Measurements from ENCODE around the gene SMARCB1. TPM values are rescaled to one million over a fixed set of nuclear protein-coding genes. Genes with fewer than 3 reads are reported as not detected.
A peak's percentile ranks its signal among the peaks of the same experiment; 100 is the strongest.

Gene SMARCB1
- total and polyA plus RNA-seq, 4 donors = 39.2 to 69.6 (median 47.8) TPM

- Histone ChIP-seq H3K9ac (ENCODE audit: insufficient read depth in 1 of 2, low read length in 2 of 2) (peak overlapping the region in 1 of 2 donors; percentile 71), H3K27ac (ENCODE audit: low read depth in 1 of 2, low read length in 1 of 2) (peak overlapping the region; percentile 77 to 86), H3K4me3 (peak overlapping the region; percentile 24), H3K9me3 (ENCODE audit: control insufficient read depth in 4 of 4, insufficient read depth in 3 of 4, low read length in 3 of 4) (no peaks in the 10 kb centered on the region), H3K27me3 (ENCODE audit: control insufficient read depth in 3 of 3, insufficient read depth in 3 of 3, low read length in 2 of 3) (no peaks in the 10 kb centered on the region), H3K4me1 (ENCODE audit: control insufficient read depth in 5 of 5, insufficient read depth in 5 of 5, low read length in 5 of 5) (peaks cover 0 to 15% (median 2%) of the 10 kb centered on the region in 5 donors), H3K36me3 (ENCODE audit: control insufficient read depth in 4 of 4, insufficient read depth in 4 of 4, low read length in 4 of 4) (no peaks in the 10 kb centered on the region)
- ATAC-seq (ENCODE audit: insufficient read depth, low FRiP score) (peak; percentile 37), DNase-seq (peak; percentile 62 to 65 (median 64))
- 1 to 6% methylated on average over 51 to 58 of the region's 58 CpGs for WGBS, 2 donors
- TF ChIP-seq CTCF (IDR thresholded peaks at IDR 0.05; ENCODE audit: control extremely low read depth, extremely low read depth) = no peak
Measured at GRCh38 chr22:23856721-23857605, 70.2 kb downstream of the SMARCB1 start.

GRCh38 chr22:23857606-23858483, 71.1 kb downstream of the SMARCB1 start, which contains the start of gene SLC2A11:
TSS of gene SLC2A11 (plus strand) at chr22:23857875. CDS start at chr22:23858000, 125 bp downstream.
- no peaks in the 10 kb centered on the region for H3K36me3 ChIP-seq (ENCODE audit: control insufficient read depth in 4 of 4, insufficient read depth in 4 of 4, low read length in 4 of 4)
- H3K4me3 ChIP-seq = peak within 1 kb of the TSS; percentile 24
- H3K27me3 ChIP-seq (ENCODE audit: control insufficient read depth in 3 of 3, insufficient read depth in 3 of 3, low read length in 2 of 3) = no peaks in the 10 kb centered on the region
- peaks cover 0 to 15% (median 2%) of the 10 kb centered on the region in 5 donors for H3K4me1 ChIP-seq (ENCODE audit: control insufficient read depth in 5 of 5, insufficient read depth in 5 of 5, low read length in 5 of 5)
- H3K27ac ChIP-seq (ENCODE audit: low read depth in 1 of 2, low read length in 1 of 2) = peak within 1 kb of the TSS; percentile 85 to 86
- TF ChIP-seq CTCF (IDR thresholded peaks at IDR 0.05; ENCODE audit: control extremely low read depth, extremely low read depth) = peak; percentile 1
- DNase-seq (peak; percentile 99), ATAC-seq (ENCODE audit: insufficient read depth, low FRiP score) (peak; percentile 94)
- peak within 1 kb of the TSS; percentile 65 to 80 for H3K9ac ChIP-seq (ENCODE audit: insufficient read depth in 1 of 2, low read length in 2 of 2)
- 1% methylated on average over 54 to 60 of the region's 60 CpGs for WGBS, 2 donors
- no peaks in the 10 kb centered on the region for H3K9me3 ChIP-seq (ENCODE audit: control insufficient read depth in 4 of 4, insufficient read depth in 3 of 4, low read length in 3 of 4)

- H3K9ac ChIP-seq (ENCODE audit: insufficient read depth in 1 of 2, low read length in 2 of 2) = peak overlapping the region; percentile 44 to 65
Measured at GRCh38 chr22:23858484-23858815, 71.7 kb downstream of the SMARCB1 start.

More at GRCh38 chr22:23858484-23858815, 71.7 kb downstream of the SMARCB1 start:
- Histone ChIP-seq H3K27ac (ENCODE audit: low read depth in 1 of 2, low read length in 1 of 2) (no peak overlapping the region), H3K36me3 (ENCODE audit: control insufficient read depth in 4 of 4, insufficient read depth in 4 of 4, low read length in 4 of 4) (peaks cover 0 to 5% (median 0%) of the 10 kb centered on the region in 4 donors), H3K27me3 (ENCODE audit: control insufficient read depth in 3 of 3, insufficient read depth in 3 of 3, low read length in 2 of 3) (no peaks in the 10 kb centered on the region), H3K4me3 (peak overlapping the region; percentile 24), H3K4me1 (ENCODE audit: control insufficient read depth in 5 of 5, insufficient read depth in 5 of 5, low read length in 5 of 5) (peaks cover 0 to 15% (median 2%) of the 10 kb centered on the region in 5 donors), H3K9me3 (ENCODE audit: control insufficient read depth in 4 of 4, insufficient read depth in 3 of 4, low read length in 3 of 4) (no peaks in the 10 kb centered on the region)
- ATAC-seq (ENCODE audit: insufficient read depth, low FRiP score) (no peak), DNase-seq (no peak)
- no peak for TF ChIP-seq CTCF (IDR thresholded peaks at IDR 0.05; ENCODE audit: control extremely low read depth, extremely low read depth)
- 72 to 73% methylated on average over 7 of the region's 7 CpGs for WGBS, 2 donors

All from lung (tissue), 12 donors.